H1 (cell line): Measurements from ENCODE around the gene TAS2R40. TPM values are rescaled to one million over a fixed set of nuclear protein-coding genes. Genes with fewer than 3 reads are reported as not detected.

Experiments
- CTCF ChIA-PET: fragments of 300-600 bp; sonication (Branson Sonifier 250); formaldehyde crosslinking; loops from one replicate; lab custom pipeline; 2021; ENCODE audit not compliant: partially characterized antibody; lab: Charles Lee
- POLR2A ChIA-PET: fragments of 300-600 bp; sonication (Branson Sonifier 250); formaldehyde crosslinking; loops from one replicate; lab custom pipeline; 2021; ENCODE audit warnings: inconsistent platforms; ENCODE audit not compliant: partially characterized antibody; lab: Charles Lee
- DNase-seq, 2 experiments: peaks; one replicate each; pipeline versions ENCODE4 v3.0.0 to v3.0.0-alpha.2; 2010 to 2022; ENCODE audit warnings: low spot score in 2 of 2, low read depth in 1 of 2, mixed read lengths in 1 of 2
- FAIRE-seq: peaks from 2 replicates; lab custom pipeline; 2011; peaks lifted over from hg19 to GRCh38; lab: Jason Lieb, UNC
- H2AFZ ChIP-seq: 2 replicates; pipeline ENCODE4 v1.8.1; 2012; ENCODE audit warnings: low read length, inconsistent platforms
- H2AK5ac ChIP-seq: 2 replicates; pipeline ENCODE4 v1.6.1; 2013; ENCODE audit warnings: low read depth, low read length
- H2BK120ac ChIP-seq: replicated peaks from 2 replicates; pipeline ENCODE3; 2013; ENCODE audit warnings: low read depth, low read length, inconsistent platforms
- H2BK12ac ChIP-seq: 2 replicates; pipeline ENCODE4 v1.6.1; 2013; ENCODE audit warnings: low read depth, low read length
- H2BK15ac ChIP-seq: 2 replicates; pipeline ENCODE4 v1.6.1; 2013; ENCODE audit warnings: low read length
- H2BK20ac ChIP-seq: 2 replicates; pipeline ENCODE4 v1.6.1; 2013; ENCODE audit warnings: low read length
- H2BK5ac ChIP-seq: 2 replicates; pipeline ENCODE4 v1.6.1; 2013; ENCODE audit warnings: low read depth, low read length
- H3K14ac ChIP-seq: 2 replicates; pipeline ENCODE4 v1.6.1; 2013; ENCODE audit warnings: inconsistent platforms; ENCODE audit not compliant: insufficient read length
- H3K18ac ChIP-seq: 2 replicates; pipeline ENCODE4 v1.6.1; 2013; ENCODE audit warnings: low read length; ENCODE audit errors: extremely low read depth
- H3K23ac ChIP-seq: 2 replicates; pipeline ENCODE4 v1.6.1; 2013; ENCODE audit warnings: inconsistent platforms; ENCODE audit not compliant: insufficient read length
- H3K23me2 ChIP-seq: 2 replicates; pipeline ENCODE4 v1.6.1; 2013; ENCODE audit warnings: low read depth, low read length
- H3K27ac ChIP-seq: 2 replicates; pipeline ENCODE4 v1.6.1; 2011; ENCODE audit warnings: low read depth, low read length, inconsistent platforms
- H3K27me3 ChIP-seq, 4 experiments: replicated peaks in 1 of 4; 1 replicate in 1 of 4; 2 replicates in 3 of 4; pipeline versions ENCODE4 v1.6.1 to v1.8.1; 2011 to 2013; ENCODE audit warnings: low read length in 3 of 4, mild to moderate bottlenecking in 3 of 4, inconsistent platforms in 2 of 4, mixed read lengths in 2 of 4, moderate library complexity in 1 of 4; ENCODE audit not compliant: control insufficient read depth in 3 of 4, insufficient read depth in 3 of 4; ENCODE audit errors: extremely low read depth in 1 of 4
- H3K36me3 ChIP-seq, 4 experiments: 2 replicates each; pipeline versions ENCODE4 v1.6.1 to v1.8.1; 2011 to 2013; ENCODE audit warnings: mild to moderate bottlenecking in 4 of 4, low read length in 3 of 4, moderate library complexity in 2 of 4, control low read depth in 1 of 4, inconsistent platforms in 1 of 4; ENCODE audit not compliant: insufficient read depth in 4 of 4, control insufficient read depth in 2 of 4
- H3K4ac ChIP-seq: replicated peaks from 2 replicates; pipeline ENCODE3; 2013; ENCODE audit warnings: low read length, low read depth, mixed read lengths, inconsistent platforms; ENCODE audit not compliant: insufficient read length
- H3K4me1 ChIP-seq, 4 experiments: replicated peaks in 1 of 4; 1 replicate in 1 of 4; 2 replicates in 3 of 4; pipeline versions ENCODE4 v1.6.1 to v1.8.1; 2011 to 2013; ENCODE audit warnings: low read length in 3 of 4, inconsistent platforms in 2 of 4, mixed read lengths in 1 of 4; ENCODE audit not compliant: insufficient read depth in 4 of 4, control insufficient read depth in 3 of 4
- H3K4me2 ChIP-seq, 2 experiments: 2 replicates each; pipeline versions ENCODE4 v1.6.1 to v1.8.1; 2011 to 2013; ENCODE audit warnings: low read depth in 2 of 2, low read length in 2 of 2, control low read depth in 1 of 2, inconsistent platforms in 1 of 2, mild to moderate bottlenecking in 1 of 2; ENCODE audit not compliant: insufficient read depth in 1 of 2
- H3K4me3 ChIP-seq, 4 experiments: fragments of 200-600, 300-600 bp in 1 of 4; sonication (generic), shearing (Covaris generic), sonication (Bioruptor Twin) in 1 of 4; 2 replicates each; pipeline versions ENCODE4 v1.5.1 to v1.8.1; 2011 to 2016; ENCODE audit warnings: low read length in 4 of 4, low read depth in 3 of 4, control low read depth in 2 of 4, inconsistent platforms in 2 of 4, mild to moderate bottlenecking in 2 of 4, mixed read lengths in 1 of 4, moderate library complexity in 1 of 4; ENCODE audit not compliant: insufficient read depth in 2 of 4; ENCODE audit errors: extremely low read depth in 1 of 4
- H3K56ac ChIP-seq: replicated peaks from 2 replicates; pipeline ENCODE3; 2013; ENCODE audit warnings: low read depth, mild to moderate bottlenecking, mixed read lengths, low read length, inconsistent platforms; ENCODE audit not compliant: insufficient read length
- H3K79me1 ChIP-seq: 2 replicates; pipeline ENCODE4 v1.6.1; 2013; ENCODE audit warnings: low read depth, low read length, control low read depth
- H3K79me2 ChIP-seq, 2 experiments: 2 replicates each; pipeline versions ENCODE4 v1.6.1 to v1.8.1; 2012 to 2013; ENCODE audit warnings: low read length in 2 of 2, mild to moderate bottlenecking in 2 of 2, inconsistent platforms in 1 of 2; ENCODE audit not compliant: insufficient read depth in 2 of 2, control insufficient read depth in 1 of 2
- H3K9ac ChIP-seq, 4 experiments: replicated peaks in 1 of 4; 1 replicate in 1 of 4; 2 replicates in 3 of 4; pipeline versions ENCODE4 v1.6.1 to v1.8.1; 2011 to 2013; ENCODE audit warnings: low read depth in 3 of 4, low read length in 3 of 4, control low read depth in 2 of 4, mild to moderate bottlenecking in 2 of 4, moderate library complexity in 2 of 4, inconsistent platforms in 1 of 4; ENCODE audit errors: extremely low read depth in 1 of 4
- H3K9me3 ChIP-seq, 2 experiments: 2 replicates each; pipeline versions ENCODE4 v1.6.1 to v1.8.1; 2012 to 2013; ENCODE audit warnings: mild to moderate bottlenecking in 2 of 2, moderate library complexity in 2 of 2, control low read depth in 1 of 2, inconsistent platforms in 1 of 2, low read depth in 1 of 2, low read length in 1 of 2, mixed read lengths in 1 of 2; ENCODE audit not compliant: insufficient read depth in 2 of 2
- H4K20me1 ChIP-seq, 2 experiments: replicated peaks in 1 of 2; 2 replicates each; pipeline versions ENCODE3 to v1.8.1; 2011 to 2013; ENCODE audit warnings: inconsistent platforms in 2 of 2, low read length in 2 of 2, mild to moderate bottlenecking in 1 of 2; ENCODE audit not compliant: insufficient read depth in 2 of 2, control insufficient read depth in 1 of 2
- H4K5ac ChIP-seq: 2 replicates; pipeline ENCODE4 v1.6.1; 2013; ENCODE audit warnings: low read length, low read depth, mixed read lengths, inconsistent platforms; ENCODE audit not compliant: insufficient read length
- H4K8ac ChIP-seq: 2 replicates; pipeline ENCODE4 v1.8.0; 2013; ENCODE audit warnings: mild to moderate bottlenecking, moderate library complexity, low read length, inconsistent platforms; ENCODE audit not compliant: insufficient read depth; ENCODE audit errors: extremely low read depth
- H4K91ac ChIP-seq: replicated peaks from 2 replicates; pipeline ENCODE3; 2013; ENCODE audit warnings: low read length, mixed read lengths, inconsistent platforms; ENCODE audit not compliant: insufficient read length
- BCL11A ChIP-seq, 2 experiments: IDR thresholded peaks; one replicate each; pipeline ENCODE4 v1.6.1; 2011; ENCODE audit warnings: low read depth in 2 of 2, low read length in 2 of 2, mild to moderate bottlenecking in 2 of 2
- BRCA1 ChIP-seq: IDR thresholded peaks from 2 replicates; pipeline ENCODE4 v1.6.1; 2012; ENCODE audit warnings: low read depth, low read length, improper control_type of control experiment
- CBX5 ChIP-seq: fragments of 300-800, 300-1000 bp; sonication (generic); IDR thresholded peaks from 2 replicates; pipeline ENCODE4 v1.7.1; 2016; ENCODE audit warnings: antibody characterized with exemption, low read length, low read depth
- CHD1 ChIP-seq: IDR thresholded peaks from 2 replicates; pipeline ENCODE4 v1.6.1; 2012; ENCODE audit warnings: low read depth, low read length, improper control_type of control experiment
- JUN ChIP-seq: IDR thresholded peaks from 2 replicates; pipeline ENCODE4 v1.6.1; 2011; ENCODE audit warnings: low read depth, mild to moderate bottlenecking, improper control_type of control experiment, low read length
- NRF1 ChIP-seq: IDR thresholded peaks from 2 replicates; pipeline ENCODE4 v1.6.1; 2011; ENCODE audit warnings: mild to moderate bottlenecking, low read depth, low read length, improper control_type of control experiment
- SP2 ChIP-seq: IDR thresholded peaks from 2 replicates; pipeline ENCODE4 v1.6.1; 2012; ENCODE audit warnings: mild to moderate bottlenecking, low read length, inconsistent platforms
- ZNF274 ChIP-seq: IDR thresholded peaks from 2 replicates; pipeline ENCODE4 v1.7.0; 2012; ENCODE audit warnings: low read length, borderline replicate concordance; ENCODE audit errors: extremely low read depth
- WGBS, 2 experiments: shearing (Covaris generic) in 1 of 2; methylation state at CpG; one replicate each; pipeline versions ENCODE4 v1.1.6 to v1.1.7; 2013 to 2015; ENCODE audit warnings: low lambda C conversion rate in 2 of 2, mixed read lengths in 2 of 2, inconsistent platforms in 1 of 2, low coverage in 1 of 2, missing lambda C conversion rate in 1 of 2; ENCODE audit not compliant: insufficient replicate concordance in 2 of 2, insufficient coverage in 1 of 2, insufficient read length in 1 of 2; ENCODE audit errors: extremely low coverage in 1 of 2, missing lambda C conversion rate in 1 of 2; 5-methylcytosine and 5-hydroxymethylcytosine counted together
- polyA plus RNA-seq, 7 experiments: library from polyadenylated mRNA; depleted of rRNA in 3 of 7; stranded (reverse) in 5 of 7; unstranded in 2 of 7; fragments of >200 nt in 5 of 7; fragments of 200-250 nt in 2 of 7; gene quantifications; 1 replicate in 5 of 7; 2 replicates in 1 of 7; 4 replicates in 1 of 7; pipeline versions ENCODE4 v1.2.1 to v1.2.3, GENCODE V29; 2011 to 2013; ENCODE audit warnings: missing spikeins in 2 of 7, mixed read lengths in 2 of 7
- total RNA-seq: library from RNA; stranded (reverse); fragmentation: NEBNext Ultra II Directional; extraction: Animal tissue kit (Norgen Biotek cat#: 25700); gene quantifications from 2 replicates; pipeline ENCODE4 v1.2.1, GENCODE V29; 2021

The TAS2R40 gene
- total and polyA plus RNA-seq, 2 of the 8 experiments (the other 6 are each of a cell fraction or from before 2014, with no cell fraction given): not detected

- Histone ChIP-seq H4K5ac (no peak overlapping the region), H3K9me3 (peaks cover 2 to 3% of the 10 kb centered on the region in 2 experiments; a peak in 2 of 4 replicates), H3K14ac (no peak overlapping the region), H3K23me2 (peaks cover 7% of the 10 kb centered on the region; the same call in 1 of the 2 replicates), H2BK15ac (no peak overlapping the region), H3K27me3 (no peaks in the 10 kb centered on the region), H3K4me2 (no peak overlapping the region), H4K8ac (no peak overlapping the region), H2BK20ac (no peak overlapping the region), H3K36me3 (no peaks in the 10 kb centered on the region), H3K56ac (no peak overlapping the region), H3K4me3 (no peak overlapping the region), H4K91ac (no peak overlapping the region), H3K79me2 (peaks cover 0 to 7% of the 10 kb centered on the region in 2 experiments; a peak in 1 of 4 replicates), H2BK5ac (no peak overlapping the region), H2AFZ (no peak overlapping the region), H3K4me1 (no peaks in the 10 kb centered on the region), H3K23ac (no peak overlapping the region), H3K79me1 (no peaks in the 10 kb centered on the region), H3K27ac (no peak overlapping the region), H4K20me1 (peaks cover 0 to 6% of the 10 kb centered on the region in 2 experiments), H3K4ac (no peak overlapping the region), H3K18ac (no peak overlapping the region), H2BK12ac (no peak overlapping the region), H2BK120ac (no peak overlapping the region), H3K9ac (no peak overlapping the region), H2AK5ac (no peak overlapping the region)
- ChIA-PET CTCF (no interaction called here), POLR2A (no interaction called here)
- no peak for DNase-seq
- TF ChIP-seq SP2: no peak
- TF ChIP-seq BRCA1: no peak
- TF ChIP-seq NRF1: no peak
- TF ChIP-seq BCL11A (IDR thresholded peaks at IDR 0.05; ENCODE audit: low read depth in 2 of 2, low read length in 2 of 2): no peak
- no peak for TF ChIP-seq CBX5
- TF ChIP-seq CHD1: no peak
- TF ChIP-seq ZNF274: no peak
- no peak for TF ChIP-seq JUN
- 67% methylated on average over 1 of the region's 1 CpG; no CpG with 5 or more reads in 1 of the 2 experiments for WGBS, 2 experiments
- FAIRE-seq: no peak
Measured at GRCh38 chr7:143235561-143235960, 13.7 kb downstream of the TAS2R40 start.
